HG02798 (cell line): ENCODE data around the gene PAPPA.

Source experiments
- ATAC-seq: cut with Tn5 transposase; IDR thresholded peaks from one replicate; pipeline ENCODE4 v1.9.1; 2021; ENCODE audit warnings: mild to moderate bottlenecking; ENCODE audit not compliant: unreplicated experiment, poor library complexity

The PAPPA gene

DNA sequence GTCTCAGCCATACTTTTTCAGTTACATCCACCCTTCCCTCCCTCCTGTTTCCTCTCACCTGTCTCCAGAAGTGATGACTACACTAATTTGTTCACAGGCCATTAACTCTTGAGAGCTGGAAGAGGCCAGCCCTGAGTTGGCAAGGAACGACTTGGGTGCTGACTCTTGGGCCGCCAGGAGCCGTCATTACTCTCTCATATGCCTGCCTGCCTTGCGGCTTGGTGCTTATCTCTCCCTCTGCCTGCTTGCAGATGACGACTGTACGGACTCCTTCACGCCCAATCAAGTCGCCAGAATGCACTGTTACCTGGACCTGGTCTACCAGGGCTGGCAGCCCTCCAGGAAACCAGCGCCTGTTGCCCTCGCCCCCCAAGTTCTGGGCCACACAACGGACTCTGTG is 66.1 kb downstream of the PAPPA start:
- ATAC-seq = no peak

DNA sequence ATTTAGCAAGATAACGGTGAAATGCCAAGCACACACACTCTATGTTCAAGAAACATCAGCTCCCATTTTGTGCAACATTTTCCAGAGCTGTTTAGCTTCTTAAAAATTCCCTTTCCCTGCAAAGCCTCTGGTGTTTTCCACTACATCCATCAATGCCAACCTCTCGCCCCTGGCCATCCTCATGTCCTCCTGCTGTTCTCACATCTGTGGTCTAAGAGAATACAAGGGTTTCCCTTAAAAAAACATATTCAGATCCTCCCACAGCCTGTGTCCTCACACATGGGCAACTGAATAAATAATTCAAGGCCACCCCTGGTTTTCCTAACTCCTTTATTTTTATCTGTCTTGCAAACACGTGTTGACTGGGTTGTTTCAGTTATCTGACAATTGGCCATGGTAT is 70.3 kb downstream of the PAPPA start:
- ATAC-seq = no peak

DNA sequence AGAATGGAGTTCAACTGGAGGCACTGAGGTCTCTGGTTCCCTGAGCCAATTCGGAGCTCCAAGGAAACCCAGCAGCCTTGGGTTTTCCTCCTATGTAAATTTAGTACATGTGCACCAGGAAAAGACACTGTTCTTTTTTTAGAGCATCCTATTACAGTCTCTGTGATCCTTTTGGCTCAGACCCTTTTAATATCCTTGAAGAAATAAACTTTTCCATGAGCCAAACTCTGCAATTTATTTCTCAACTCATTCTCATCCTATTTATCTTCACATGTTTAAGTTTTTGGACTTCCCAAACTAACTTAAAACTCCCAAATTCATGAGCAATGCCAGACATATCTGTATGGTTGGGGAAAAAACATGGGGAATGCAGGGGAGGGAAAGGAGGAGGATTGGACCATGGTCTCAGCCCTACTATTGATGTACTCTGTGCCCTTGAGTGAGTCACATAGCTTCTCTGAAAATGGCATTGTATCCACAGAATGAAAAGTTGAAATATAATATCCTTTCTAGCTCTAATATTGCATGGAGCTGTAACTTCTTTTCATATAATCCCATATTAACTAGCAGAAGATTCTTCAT is 76.6 kb downstream of the PAPPA start:
- ATAC-seq = no peak

DNA sequence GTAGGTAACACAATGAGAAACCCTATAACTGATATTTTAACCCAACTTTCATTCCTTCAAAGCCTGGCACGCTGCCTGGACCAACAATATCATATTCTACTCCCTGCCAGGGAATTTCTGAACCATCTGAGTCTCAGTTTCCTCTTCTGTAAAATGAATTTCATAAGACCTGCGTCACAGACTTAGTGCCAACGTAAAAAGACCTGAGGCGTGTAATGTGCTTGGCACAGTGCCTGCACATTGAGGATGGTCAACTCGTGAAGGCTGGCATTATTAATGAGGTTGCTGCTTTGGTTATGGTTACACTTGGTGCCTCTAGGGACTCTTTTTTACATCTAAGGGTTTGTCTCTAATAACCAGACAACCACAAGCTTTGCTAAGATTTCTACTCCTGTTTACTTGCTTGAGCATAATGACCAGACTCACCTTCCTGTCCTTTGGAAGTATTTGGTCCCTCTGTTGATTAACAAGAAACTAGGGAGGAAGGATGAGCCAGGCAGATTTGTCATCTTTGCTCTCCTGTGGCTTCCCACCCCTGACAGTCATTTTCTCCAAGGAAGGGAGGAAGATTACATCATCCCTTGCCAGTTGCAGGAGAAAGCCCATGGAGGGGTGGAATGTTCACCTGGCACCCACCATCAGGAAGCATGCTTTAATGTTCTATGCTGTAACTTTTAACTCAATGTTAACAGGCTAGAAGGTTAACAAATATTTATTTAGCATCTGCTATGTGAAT is 79.0 kb downstream of the PAPPA start:
- ATAC-seq = no peak

DNA sequence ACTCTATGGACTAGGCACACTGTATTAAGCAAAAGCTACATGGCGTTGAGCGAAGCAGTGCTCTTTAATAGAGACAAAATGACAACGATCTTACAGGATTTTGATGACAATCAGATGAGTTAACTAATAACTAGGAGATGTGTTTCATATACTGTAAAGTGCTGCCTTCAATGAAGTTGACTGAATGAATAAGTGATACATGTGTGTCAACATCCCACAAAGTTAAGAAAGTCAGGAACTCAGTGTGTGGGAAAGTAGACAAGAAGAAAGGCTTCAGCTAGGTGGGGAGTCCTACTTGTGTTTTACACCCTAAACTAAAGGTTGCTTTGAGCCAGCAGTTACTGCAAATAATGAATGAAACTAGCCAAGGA is 79.6 kb downstream of the PAPPA start:
- ATAC-seq = no peak

DNA sequence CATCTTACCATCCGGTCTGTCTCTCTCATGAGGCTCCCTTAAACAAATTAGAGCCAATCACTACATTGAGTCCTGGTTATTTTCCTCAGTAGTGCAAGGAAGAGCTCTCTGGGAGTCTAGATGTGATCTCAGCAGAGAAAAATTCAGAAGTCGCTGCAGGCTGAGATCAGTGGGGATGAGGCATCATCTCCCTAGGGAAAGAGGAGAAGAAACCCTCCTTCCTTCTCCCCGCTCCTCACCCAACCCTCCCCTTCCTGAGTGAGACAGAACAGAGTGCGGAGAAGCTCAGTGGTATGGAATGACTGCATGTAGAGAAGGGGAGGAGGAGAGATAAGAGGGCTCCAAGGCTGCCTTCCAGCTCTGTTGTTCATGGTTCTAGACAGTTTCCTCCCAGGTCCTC is 80.5 kb downstream of the PAPPA start:
- ATAC-seq = no peak

DNA sequence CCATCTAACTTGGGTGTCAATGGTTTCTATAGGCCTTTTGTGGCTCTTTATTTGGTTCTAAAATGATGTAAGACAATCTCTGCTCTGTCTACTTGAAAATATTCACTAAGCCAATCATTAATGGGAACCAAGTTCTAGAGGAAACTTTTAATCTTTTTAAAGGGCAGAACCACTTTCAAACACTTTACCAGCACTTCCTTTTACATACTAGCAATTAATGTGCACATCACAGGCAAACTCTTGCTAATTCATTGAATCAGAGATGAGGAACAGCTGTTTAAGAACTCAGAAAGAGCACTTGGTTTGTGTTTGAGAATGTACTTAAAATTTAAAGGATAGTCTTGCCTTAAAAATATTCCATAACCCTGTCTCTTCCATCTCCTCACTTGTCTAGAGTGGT is 83.4 kb downstream of the PAPPA start:
- no peak for ATAC-seq

DNA sequence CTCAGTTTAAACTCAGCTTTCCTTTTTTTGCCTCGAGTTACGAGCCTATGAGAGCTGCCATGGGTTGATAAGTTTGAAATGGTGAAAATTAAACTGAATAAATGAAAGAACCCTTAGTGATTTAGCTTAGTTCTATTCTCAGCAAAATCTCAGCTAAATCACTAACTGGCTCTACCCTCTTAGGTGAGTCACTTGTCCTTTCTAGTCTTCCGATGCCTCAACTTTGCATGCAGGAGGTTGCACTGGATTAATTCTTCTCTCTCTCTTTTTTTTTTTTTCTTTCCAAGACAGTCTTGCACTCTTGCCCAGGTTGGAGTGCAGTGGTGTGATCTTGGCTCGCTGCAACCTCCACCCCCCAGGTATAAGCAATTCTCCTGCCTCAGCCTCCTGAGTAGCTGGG is 83.9 kb downstream of the PAPPA start:
- no peak for ATAC-seq

DNA sequence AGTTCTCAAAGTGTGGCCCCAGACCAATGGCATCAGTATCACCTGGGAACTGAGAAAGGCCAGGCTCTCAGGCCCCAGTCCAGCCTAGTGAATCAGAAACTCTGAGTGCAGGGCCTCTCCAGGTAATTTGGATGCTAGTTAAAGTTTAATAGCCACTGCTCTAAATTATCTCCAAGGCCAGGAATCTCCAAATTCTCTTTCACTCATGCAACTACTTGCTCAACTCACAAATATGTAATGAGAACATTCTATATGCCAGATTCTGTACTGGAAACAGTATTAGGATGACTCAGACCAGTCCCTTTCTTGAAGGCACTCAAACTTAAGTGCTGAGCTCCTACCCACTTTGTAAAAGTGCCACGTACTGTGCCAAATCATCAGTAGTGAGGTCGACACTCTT is 84.6 kb downstream of the PAPPA start:
- no peak for ATAC-seq

DNA sequence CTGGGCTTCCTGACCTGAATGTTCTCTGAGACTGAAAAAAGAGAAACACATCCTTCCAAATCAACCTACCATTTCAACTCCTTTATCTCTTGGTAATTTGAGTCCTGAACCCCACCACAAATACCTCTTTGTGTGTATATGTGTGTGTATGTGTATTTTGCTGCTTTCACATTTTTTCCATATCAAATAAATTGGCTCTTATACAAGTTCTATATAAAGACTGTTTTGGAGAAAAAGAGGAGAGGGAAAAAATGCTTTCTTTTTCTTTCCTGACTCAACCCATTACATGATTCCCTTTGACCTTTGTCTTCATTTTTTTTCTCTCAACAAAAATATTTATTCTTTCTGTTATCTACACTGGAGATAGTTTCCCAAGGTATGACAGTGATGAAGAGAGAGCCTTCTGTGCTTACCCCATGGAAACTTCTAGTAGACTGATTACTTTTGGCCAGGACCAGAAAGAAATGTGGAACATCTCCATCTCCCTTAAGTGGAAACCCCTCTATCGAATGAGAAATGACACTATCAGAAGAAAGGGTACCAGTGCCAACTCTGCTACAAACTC is 85.3 kb downstream of the PAPPA start:
- ATAC-seq = no peak

DNA sequence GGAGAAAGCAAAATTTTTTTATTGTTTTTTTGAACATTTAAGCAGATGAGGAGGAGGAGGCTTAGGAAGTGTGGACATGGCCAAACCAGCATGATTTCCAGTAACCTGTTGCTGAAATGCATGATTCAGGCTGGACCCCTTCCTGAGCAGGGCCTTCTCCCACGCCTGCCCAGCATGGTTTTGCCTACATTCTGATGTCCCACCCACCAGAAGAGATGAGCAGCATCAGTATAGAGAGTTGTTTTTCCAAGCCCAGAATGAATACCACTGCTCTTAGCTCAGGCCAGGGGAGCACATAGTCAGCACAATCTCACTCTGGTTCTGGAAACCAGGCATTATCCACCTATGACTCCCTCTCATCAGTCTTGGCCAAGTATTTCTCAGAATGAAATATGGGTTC is 90.1 kb downstream of the PAPPA start:
- no peak for ATAC-seq

DNA sequence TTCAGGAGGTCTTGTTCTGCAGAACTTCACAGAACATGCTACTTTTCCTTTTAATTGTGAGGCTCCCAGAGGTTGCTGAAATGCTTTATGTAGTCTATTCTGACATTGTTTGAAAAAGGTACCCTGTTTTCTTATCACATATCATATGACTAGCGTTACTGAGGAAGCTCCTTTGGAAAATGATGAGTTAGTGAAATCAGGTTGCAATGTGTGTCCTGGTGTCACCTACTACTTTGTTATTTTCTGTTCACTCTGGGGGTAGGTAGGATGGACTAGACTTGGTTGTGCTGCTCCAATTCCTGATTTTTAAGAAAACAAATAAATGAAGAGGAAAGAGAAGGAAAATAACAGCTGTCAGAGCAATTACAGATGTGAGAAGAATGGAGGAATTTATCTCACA is 93.7 kb downstream of the PAPPA start:
- ATAC-seq = no peak

DNA sequence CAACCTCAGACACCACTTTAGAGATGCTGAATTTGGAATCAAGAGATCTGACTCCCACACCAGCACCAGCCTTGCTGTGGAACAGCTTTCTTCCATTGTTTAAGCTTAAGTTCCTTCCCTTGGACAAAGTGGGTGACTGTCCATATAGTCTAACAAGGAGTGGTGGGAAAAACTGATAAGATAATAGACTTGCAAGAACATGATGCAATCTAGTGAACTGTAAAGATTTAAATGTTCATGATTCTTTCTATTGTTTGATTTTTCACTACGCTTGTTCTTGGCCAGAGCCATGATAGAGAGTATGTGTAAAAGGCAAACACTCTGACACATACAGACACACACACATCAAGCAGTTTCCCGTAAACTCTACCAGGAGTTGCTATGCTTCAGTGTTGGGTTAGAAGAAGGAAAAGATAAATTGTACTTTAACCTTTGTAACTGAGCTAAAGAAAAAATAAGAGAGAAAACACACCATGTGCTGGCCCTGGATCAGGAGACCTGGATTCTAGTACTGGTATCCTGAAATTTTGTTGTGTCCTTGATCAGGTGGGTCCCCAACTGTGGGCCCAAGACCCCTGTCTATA is 94.3 kb downstream of the PAPPA start:
- no peak for ATAC-seq

DNA sequence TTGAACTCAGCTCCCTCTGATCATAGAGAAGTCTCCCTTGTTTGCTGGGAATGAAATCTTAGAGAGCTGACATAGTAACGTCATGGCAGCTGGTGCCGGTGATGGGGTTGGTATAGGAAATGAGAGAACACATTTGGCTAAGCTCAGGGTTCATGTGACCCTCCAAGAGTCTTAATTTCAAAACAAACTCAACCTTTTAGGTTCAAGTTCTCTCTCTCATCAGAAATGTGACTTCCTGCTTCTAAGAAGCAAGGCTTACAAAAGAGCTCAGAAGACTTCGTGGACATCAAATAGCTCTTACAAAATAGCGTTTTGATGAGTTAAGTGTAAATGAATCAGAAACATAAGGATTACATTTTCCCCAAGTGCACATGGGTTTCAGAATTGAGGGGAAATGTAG is 97.3 kb downstream of the PAPPA start:
- ATAC-seq = no peak

DNA sequence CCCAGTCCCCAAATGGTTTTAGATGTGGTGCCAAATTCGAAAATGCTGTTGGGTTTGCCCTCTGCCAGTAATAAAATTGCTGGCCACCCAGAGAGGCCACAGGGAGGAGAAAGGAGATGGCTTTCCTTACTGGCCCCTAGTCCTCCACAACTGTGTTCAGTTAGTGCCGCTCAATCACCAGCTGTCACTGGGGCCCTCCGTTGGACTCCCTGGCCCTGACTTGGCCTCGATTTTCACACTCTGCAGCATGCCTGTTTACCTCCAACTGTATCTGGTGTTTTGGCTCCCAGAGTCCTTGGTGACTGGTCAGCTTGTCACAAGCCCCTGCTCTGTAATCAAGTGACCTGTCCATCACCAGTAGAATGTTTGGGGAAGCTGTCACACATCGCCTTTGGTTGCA is 97.8 kb downstream of the PAPPA start:
- ATAC-seq = no peak

DNA sequence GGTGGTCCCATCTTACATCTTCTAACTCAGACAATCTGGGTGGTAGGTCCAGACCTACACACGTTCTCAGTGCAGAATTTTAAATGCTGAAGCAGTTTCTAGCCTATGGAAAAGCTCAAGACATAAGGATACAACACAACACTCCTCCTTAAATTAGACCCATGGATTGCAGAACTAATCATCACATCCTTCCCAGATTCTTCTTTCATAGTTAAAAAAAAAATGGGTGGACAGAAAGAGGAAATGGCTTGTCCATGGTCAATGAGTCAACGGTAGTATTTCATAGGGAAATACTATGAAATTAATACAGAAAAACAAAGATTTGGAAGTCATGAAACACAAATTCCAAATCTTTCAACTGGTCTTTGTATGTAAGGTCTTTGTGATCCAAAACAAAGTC is 106.9 kb downstream of the PAPPA start:
- no peak for ATAC-seq

DNA sequence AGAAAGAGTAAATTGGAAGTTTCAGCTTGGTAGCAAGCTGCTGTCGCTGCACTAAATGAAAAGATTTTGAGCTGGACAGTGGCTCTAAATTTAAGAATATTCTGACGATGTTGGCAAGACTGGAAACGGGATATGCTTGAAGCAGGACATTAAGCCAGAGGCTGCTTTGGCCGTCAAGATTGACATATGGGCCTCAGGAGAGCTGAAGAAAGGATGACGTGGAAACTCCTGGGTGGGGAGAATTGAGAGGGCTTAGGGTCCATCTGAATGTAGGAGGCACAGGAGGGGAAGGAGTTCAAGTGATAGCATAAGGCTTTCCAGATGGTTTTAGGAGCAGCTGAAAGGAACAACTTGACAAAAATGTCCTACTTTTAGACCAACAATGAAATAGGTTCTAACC is 108.9 kb downstream of the PAPPA start:
- ATAC-seq = no peak

DNA sequence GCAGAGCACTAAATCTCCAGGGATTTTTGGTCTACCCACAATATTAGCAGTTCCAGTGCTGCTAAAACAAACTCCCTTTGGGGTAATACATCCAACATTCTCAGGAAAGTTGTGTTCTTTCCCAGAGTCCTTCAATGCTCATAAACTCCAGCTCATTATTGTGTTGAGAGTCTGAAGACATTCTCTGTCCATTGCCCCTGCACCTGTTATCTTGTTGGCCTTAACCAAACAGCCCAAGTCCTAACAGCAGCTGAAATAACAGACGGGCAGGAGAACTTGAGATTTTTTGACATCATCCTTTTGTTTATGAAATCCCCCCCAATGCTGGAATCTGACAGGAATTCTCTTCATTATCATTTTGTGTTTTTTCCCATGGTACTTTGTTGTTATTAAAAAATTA is 110.8 kb downstream of the PAPPA start:
- ATAC-seq = no peak

DNA sequence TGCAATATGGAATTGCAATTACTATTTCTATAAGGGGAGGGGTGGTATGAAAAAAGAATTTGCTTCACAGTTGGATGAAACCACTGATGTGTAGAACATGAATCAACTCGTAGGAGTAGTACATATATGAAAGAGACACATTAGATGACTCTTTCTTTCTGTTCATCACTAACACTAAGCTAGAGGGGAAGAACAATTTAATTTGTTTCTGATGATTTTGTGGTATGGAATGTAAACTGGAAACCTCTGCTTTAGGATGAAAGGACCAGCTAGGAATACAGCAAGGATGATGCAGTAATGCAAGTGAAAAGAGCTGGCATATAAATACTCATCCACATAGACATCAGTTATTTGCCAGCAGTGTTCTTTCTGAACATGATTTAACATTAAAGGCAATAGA is 113.4 kb downstream of the PAPPA start:
- no peak for ATAC-seq

DNA sequence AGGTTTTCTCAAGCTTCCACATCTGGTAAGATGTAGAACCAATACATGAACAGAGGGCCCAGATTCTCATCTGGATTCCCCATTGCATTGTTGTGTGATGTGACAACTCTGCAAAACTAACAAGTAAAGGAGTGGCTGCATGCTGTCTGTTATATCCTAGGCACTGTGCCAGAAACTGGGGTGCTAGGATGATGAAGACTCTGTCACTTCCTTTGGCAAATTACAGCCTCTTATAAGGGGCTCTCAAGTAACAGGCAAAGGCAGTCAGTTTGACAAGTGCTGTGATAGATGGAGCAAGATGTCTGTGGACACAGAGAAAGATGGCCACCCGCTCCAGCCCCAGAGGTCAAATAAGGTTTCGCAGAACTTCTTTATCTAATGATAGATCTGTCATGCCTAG is 115.7 kb downstream of the PAPPA start:
- no peak for ATAC-seq

DNA sequence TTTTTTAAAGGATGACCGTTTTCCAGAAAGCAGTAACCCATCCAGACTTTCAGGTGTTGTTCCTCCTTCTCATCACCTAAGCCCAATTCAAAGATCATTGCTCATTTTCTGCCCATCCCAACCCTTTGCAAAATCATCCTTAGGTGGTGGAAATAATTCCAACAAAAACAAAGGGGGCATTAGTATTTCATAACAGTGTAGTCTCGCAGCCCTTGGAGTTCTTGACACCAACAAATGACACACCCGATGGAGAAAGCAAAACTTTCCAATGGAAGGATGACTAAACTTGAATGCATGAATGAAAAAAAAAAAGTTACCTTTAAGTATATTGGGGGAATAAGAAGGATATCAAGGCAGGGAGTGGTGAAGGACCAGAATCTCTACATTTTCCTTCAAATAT is 117.0 kb downstream of the PAPPA start:
- ATAC-seq = no peak

DNA sequence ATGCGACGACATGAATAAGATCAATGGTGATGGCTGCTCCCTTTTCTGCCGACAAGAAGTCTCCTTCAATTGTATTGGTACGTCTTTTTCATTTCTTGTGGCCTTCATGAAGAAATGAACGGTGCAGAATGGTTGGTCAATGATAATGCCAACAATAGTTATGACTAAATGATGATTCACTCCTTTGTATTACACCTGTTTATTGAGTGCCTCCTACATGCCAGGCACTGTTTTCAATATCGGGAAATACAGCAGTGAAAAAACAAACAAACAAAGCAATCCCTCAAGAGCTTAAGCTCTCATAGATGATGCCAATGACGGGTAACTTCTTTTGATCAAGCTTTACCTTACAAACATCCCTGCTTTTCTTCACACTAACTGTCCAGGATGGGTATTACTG is 117.7 kb downstream of the PAPPA start:
- ATAC-seq = no peak
